ENCODE measurements around the gene SYNRG.

Gene SYNRG

GRCh38 chr17:37505333-37505732, 103.9 kb downstream of the SYNRG start:
- H3K4me3 ChIP-seq (ENCODE audit: low read depth, low read length): no peak overlapping the region
- no peak for DNase-seq (ENCODE audit: low read depth)
- no peak for TF ChIP-seq CTCF (IDR thresholded peaks at IDR 0.05; ENCODE audit: low read depth, low read length, missing control alignments)
- in situ Hi-C loops (cut with HindIII; ENCODE audit: low sequenced_read_pairs): no loop called here

GRCh38 chr17:37503148-37503547, 106.1 kb downstream of the SYNRG start:
- in situ Hi-C loops (cut with HindIII; ENCODE audit: low sequenced_read_pairs): no loop called here
- no peak for TF ChIP-seq CTCF (IDR thresholded peaks at IDR 0.05; ENCODE audit: low read depth, low read length, missing control alignments)
- H3K4me3 ChIP-seq (ENCODE audit: low read depth, low read length): no peak overlapping the region
- no peak for DNase-seq (ENCODE audit: low read depth)

- H3K4me3 ChIP-seq (ENCODE audit: low read depth, low read length): no peak overlapping the region
- in situ Hi-C loops (cut with HindIII; ENCODE audit: low sequenced_read_pairs): no loop called here
- no peak for TF ChIP-seq CTCF (IDR thresholded peaks at IDR 0.05; ENCODE audit: low read depth, low read length, missing control alignments)
- no peak for DNase-seq (ENCODE audit: low read depth)
Measured at GRCh38 chr17:37502009-37502936, 106.9 kb downstream of the SYNRG start.

GRCh38 chr17:37500378-37500777, 108.8 kb downstream of the SYNRG start:
- no peak overlapping the region for H3K4me3 ChIP-seq (ENCODE audit: low read depth, low read length)
- in situ Hi-C loops (cut with HindIII; ENCODE audit: low sequenced_read_pairs): no loop called here
- no peak for TF ChIP-seq CTCF (IDR thresholded peaks at IDR 0.05; ENCODE audit: low read depth, low read length, missing control alignments)
- DNase-seq (ENCODE audit: low read depth): no peak

GRCh38 chr17:37494971-37495370, 114.2 kb downstream of the SYNRG start:
- H3K4me3 ChIP-seq (ENCODE audit: low read depth, low read length): no peak overlapping the region
- no peak for DNase-seq (ENCODE audit: low read depth)
- in situ Hi-C loops (cut with HindIII; ENCODE audit: low sequenced_read_pairs): no loop called here
- TF ChIP-seq CTCF (IDR thresholded peaks at IDR 0.05; ENCODE audit: low read depth, low read length, missing control alignments): no peak

GRCh38 chr17:37494401-37494831, 114.8 kb downstream of the SYNRG start:
- DNase-seq (ENCODE audit: low read depth): no peak
- no peak overlapping the region for H3K4me3 ChIP-seq (ENCODE audit: low read depth, low read length)
- in situ Hi-C loops (cut with HindIII; ENCODE audit: low sequenced_read_pairs): no loop called here
- no peak for TF ChIP-seq CTCF (IDR thresholded peaks at IDR 0.05; ENCODE audit: low read depth, low read length, missing control alignments)
